ENCODE data around the gene ATP11C.

The ATP11C gene

GRCh38 chrX:139739138-139739537 lies 193.7 kb downstream of the ATP11C start:
- Histone ChIP-seq H3K4me3 (no peak overlapping the region), H3K27ac (no peak overlapping the region)
- no peak for TF ChIP-seq CTCF (IDR thresholded peaks at IDR 0.05)
- DNase-seq (ENCODE audit: low spot score), result no peak

DNA sequence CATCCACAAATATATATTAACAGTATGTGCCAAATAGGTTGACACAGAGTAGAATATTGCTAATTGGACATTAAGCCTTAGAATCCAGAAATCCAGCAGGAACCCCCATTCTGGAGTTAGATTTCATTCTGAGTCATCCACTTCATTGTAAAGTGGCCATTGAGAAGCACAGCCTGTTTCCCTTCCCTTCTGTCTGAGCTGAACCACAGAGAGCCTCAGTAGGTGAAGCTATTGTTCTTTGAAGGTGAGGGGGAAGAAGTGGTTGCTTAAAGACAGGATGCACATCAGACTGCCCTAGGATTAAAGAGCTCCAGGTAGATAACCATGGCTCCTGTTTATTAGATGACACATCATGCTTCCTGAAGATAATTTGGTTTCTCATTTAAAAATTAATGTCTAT lies 194.3 kb downstream of the ATP11C start:
- no peak for DNase-seq (ENCODE audit: low spot score)
- TF ChIP-seq CTCF (IDR thresholded peaks at IDR 0.05), result no peak
- no peak overlapping the region for H3K27ac ChIP-seq
- no peak overlapping the region for H3K4me3 ChIP-seq

DNA sequence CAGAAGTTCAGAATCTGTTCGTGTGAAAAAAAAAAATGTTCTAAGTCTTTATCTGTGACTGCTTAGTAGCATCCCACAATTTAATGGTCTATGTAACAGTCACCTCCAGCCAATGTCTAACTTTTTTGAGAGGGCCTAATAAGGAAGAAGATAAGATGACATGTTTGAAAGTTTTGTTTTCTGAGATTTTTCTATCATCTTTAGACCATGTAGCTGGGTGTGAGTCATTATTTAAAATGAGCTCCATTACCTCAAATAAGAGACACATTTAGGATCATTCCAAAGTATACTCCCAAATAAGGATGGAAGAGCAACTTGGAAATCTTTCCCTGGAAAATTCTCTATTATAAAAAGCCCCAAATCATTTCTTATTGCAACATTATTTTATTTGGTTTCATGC lies 196.7 kb downstream of the ATP11C start:
- no peak for TF ChIP-seq CTCF (IDR thresholded peaks at IDR 0.05)
- no peak overlapping the region for H3K4me3 ChIP-seq
- DNase-seq (ENCODE audit: low spot score), result no peak
- no peak overlapping the region for H3K27ac ChIP-seq

DNA sequence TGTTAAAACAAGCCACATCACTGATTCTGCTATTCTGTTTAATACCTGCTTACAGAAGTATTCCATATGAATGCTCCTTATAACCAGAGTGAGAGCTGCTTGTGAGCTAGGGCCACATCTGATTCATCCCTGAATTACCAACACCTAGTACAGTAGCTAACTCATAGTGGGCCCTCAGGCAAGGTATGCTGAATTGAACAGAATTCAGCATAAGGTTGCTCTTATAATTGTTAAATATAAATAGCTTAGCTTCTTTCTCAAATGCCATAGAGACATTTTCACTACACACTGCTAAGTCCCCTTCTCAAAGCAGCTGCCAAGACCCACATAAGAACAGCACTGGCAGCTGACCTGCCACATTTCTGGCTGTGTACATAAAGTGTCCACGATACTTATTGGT lies 197.9 kb downstream of the ATP11C start:
- Histone ChIP-seq H3K4me3 (no peak overlapping the region), H3K27ac (no peak overlapping the region)
- TF ChIP-seq CTCF (IDR thresholded peaks at IDR 0.05), result no peak
- DNase-seq (ENCODE audit: low spot score), result no peak

- Histone ChIP-seq H3K4me3 (no peak overlapping the region), H3K27ac (no peak overlapping the region)
- no peak for DNase-seq (ENCODE audit: low spot score)
- no peak for TF ChIP-seq CTCF (IDR thresholded peaks at IDR 0.05)
These were observed 207.1 kb downstream of the ATP11C start for GRCh38 chrX:139725720-139726119.

- Histone ChIP-seq H3K27ac (no peak overlapping the region), H3K4me3 (no peak overlapping the region)
- no peak for TF ChIP-seq CTCF (IDR thresholded peaks at IDR 0.05)
- no peak for DNase-seq (ENCODE audit: low spot score)
These were observed 208.2 kb downstream of the ATP11C start for GRCh38 chrX:139724626-139725025.

DNA sequence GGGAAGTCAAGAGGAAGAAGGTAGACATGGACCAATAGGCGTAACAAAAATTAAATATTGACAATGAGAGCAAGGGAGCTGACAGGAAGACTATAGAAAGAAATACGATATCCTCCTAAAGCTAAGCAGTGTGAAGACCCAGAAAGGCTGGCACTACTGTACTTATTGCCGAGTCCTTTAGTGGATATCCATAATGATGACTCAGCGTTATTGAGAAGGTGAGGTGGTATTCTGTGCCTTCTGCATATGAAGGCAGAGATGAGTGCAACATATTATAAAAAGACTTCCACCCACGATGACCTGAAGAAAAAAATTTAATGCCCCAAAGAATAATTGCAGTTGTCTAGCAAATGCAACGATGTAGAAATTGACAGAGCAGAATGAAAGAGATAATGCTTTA lies 211.9 kb downstream of the ATP11C start:
- DNase-seq (ENCODE audit: low spot score), result no peak
- H3K27ac ChIP-seq, result no peak overlapping the region

More for the DNA sequence above, 211.9 kb downstream of the ATP11C start:
- no peak for TF ChIP-seq CTCF (IDR thresholded peaks at IDR 0.05)
- H3K4me3 ChIP-seq, result no peak overlapping the region

Measured in coronary artery (tissue), 2 donors.